Measurements from ENCODE around the gene ATP5MC3. TPM values are rescaled to one million over a fixed set of nuclear protein-coding genes. Genes with fewer than 3 reads are reported as not detected.

Gene ATP5MC3
- total and polyA plus RNA-seq, 2 of the 13 experiments (the other 11 are each of a cell fraction or from before 2014, with no cell fraction given): 676 to 1,007 TPM

- TF ChIP-seq GPBP1L1 (CRISPR knock-in tag; IDR thresholded peaks at IDR 0.05): no peak
- peak; percentile 63 for TF ChIP-seq ZBTB39 (CRISPR knock-in tag; IDR thresholded peaks at IDR 0.05)
- TF ChIP-seq ZNF746 (CRISPR knock-in tag; IDR thresholded peaks at IDR 0.05): peak; percentile 63; the same call in 1 of the 2 replicates
- TF ChIP-seq ZMYM3 (CRISPR knock-in tag; IDR thresholded peaks at IDR 0.05): peak; percentile 9
- peak; percentile 54; the same call in 1 of the 2 replicates for TF ChIP-seq HMG20A (CRISPR knock-in tag; IDR thresholded peaks at IDR 0.05; ENCODE audit: borderline replicate concordance)
- peak; percentile 59 for TF ChIP-seq FOSL2 (CRISPR knock-in tag; IDR thresholded peaks at IDR 0.05)
- TF ChIP-seq POLR2AphosphoS2 (IDR thresholded peaks at IDR 0.05; ENCODE audit: low read depth, low read length): no peak; the same call in 1 of the 2 replicates
- no peak for TF ChIP-seq ZNF530 (CRISPR knock-in tag; IDR thresholded peaks at IDR 0.05; ENCODE audit: low read depth)
- peak; percentile 90 for TF ChIP-seq ELF1 (CRISPR knock-in tag; IDR thresholded peaks at IDR 0.05)
- TF ChIP-seq SNAPC4 (CRISPR knock-in tag; IDR thresholded peaks at IDR 0.05): peak; percentile 94
- peak; percentile 87 for TF ChIP-seq HIVEP1 (CRISPR knock-in tag; IDR thresholded peaks at IDR 0.05)
- TF ChIP-seq ZNF564 (CRISPR knock-in tag; IDR thresholded peaks at IDR 0.05): peak; percentile 52; the same call in 1 of the 2 replicates
- peak; percentile 29 for TF ChIP-seq IKZF4 (CRISPR knock-in tag; IDR thresholded peaks at IDR 0.05; ENCODE audit: borderline replicate concordance, low read depth, not compliant biosample characterization)
- TF ChIP-seq DMAP1 (CRISPR knock-in tag; IDR thresholded peaks at IDR 0.05): peak; percentile 74
- TF ChIP-seq ZNF556 (CRISPR knock-in tag; IDR thresholded peaks at IDR 0.05; ENCODE audit: borderline replicate concordance): no peak; the same call in 1 of the 2 replicates
- no peak for TF ChIP-seq ZMAT5 (CRISPR knock-in tag; IDR thresholded peaks at IDR 0.05; ENCODE audit: borderline replicate concordance, low read depth)
- TF ChIP-seq TCF7L2 (IDR thresholded peaks at IDR 0.05; ENCODE audit: low read depth, low read length): no peak
- TF ChIP-seq PRDM4 (CRISPR knock-in tag; IDR thresholded peaks at IDR 0.05; ENCODE audit: borderline replicate concordance): 0 out of 2 replicates have a peak, but pooled peaks have one; percentile 22
Measured at GRCh38 chr2:175181104-175181876, at the start of gene ATP5MC3 (continued).
